Neural progenitor cell (in vitro differentiated cells): ENCODE data around the gene MPZL3.

ENCODE experiments used
- EZH2 ChIP-seq: fragments of 200-600 bp; sonication (generic); IDR thresholded peaks from 2 replicates; pipeline ENCODE4 v1.6.1; 2017; ENCODE audit warnings: antibody characterized with exemption, mild to moderate bottlenecking, moderate library complexity
- TF ChIP-seq, protein P1 (sequence below): fragments of 200-600 bp; sonication (generic); IDR thresholded peaks from 2 replicates; pipeline ENCODE4 v1.5.1; 2017; ENCODE audit warnings: antibody characterized with exemption, mild to moderate bottlenecking

DNA sequence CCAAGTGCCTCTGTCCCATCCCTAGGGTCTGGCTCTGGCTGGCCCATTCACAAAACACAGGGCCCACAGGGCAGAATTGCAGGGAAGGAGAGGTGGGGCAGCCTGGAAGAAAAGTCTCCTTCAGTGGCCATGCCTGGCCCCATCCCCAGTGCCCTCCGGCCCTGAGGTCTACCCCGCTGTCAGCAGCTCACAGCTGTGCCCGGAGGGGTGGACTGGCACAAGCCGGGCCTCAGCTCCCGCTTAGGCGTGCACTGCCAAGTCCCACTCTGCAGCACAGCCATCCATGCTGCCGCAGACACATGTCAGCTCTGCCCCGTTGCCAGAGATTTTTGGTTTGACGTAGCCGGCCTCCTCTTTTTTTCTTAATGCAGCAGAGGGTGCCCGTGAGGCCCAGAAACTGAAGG is 71.9 kb downstream of the MPZL3 start:
- TF ChIP-seq, protein P1, sequence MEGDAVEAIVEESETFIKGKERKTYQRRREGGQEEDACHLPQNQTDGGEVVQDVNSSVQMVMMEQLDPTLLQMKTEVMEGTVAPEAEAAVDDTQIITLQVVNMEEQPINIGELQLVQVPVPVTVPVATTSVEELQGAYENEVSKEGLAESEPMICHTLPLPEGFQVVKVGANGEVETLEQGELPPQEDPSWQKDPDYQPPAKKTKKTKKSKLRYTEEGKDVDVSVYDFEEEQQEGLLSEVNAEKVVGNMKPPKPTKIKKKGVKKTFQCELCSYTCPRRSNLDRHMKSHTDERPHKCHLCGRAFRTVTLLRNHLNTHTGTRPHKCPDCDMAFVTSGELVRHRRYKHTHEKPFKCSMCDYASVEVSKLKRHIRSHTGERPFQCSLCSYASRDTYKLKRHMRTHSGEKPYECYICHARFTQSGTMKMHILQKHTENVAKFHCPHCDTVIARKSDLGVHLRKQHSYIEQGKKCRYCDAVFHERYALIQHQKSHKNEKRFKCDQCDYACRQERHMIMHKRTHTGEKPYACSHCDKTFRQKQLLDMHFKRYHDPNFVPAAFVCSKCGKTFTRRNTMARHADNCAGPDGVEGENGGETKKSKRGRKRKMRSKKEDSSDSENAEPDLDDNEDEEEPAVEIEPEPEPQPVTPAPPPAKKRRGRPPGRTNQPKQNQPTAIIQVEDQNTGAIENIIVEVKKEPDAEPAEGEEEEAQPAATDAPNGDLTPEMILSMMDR, result peak; percentile 16
- TF ChIP-seq EZH2, result no peak
